OCI-LY3 (cell line): ENCODE data around the gene RASGRP3.

Experiments used
- CTCF ChIP-seq: fragments of 200-600, 300-600 bp; sonication (generic); IDR thresholded peaks from 2 replicates; pipeline ENCODE4 v1.5.1; 2014; ENCODE audit warnings: antibody characterized with exemption, low read length, low read depth
- EZH2phosphoT487 ChIP-seq: fragments of 200-600 bp; shearing (Covaris generic); IDR thresholded peaks from 2 replicates; pipeline ENCODE4 v1.6.1; 2018; ENCODE audit warnings: antibody characterized with exemption, mixed run types, low read depth

GRCh38 chr2:33498291-33498956 lies 22.0 kb downstream of the RASGRP3 start:
- no peak for TF ChIP-seq CTCF
- no peak for TF ChIP-seq EZH2phosphoT487
